HuH-7 (cell line): Measurements from ENCODE around the gene RAP1A.
"Not testable (repeated sequence)": the region's sequence is repeated elsewhere in the genome, so short reads cannot be mapped to it uniquely, and the experiment has no call there.

Experiments
- DNase-seq: peaks from one replicate; pipeline ENCODE4 v3.0.0; 2011; ENCODE audit warnings: low spot score

RAP1A gene

GRCh38 chr1:111630567-111630966 is 11.0 kb downstream of the RAP1A start:
- DNase-seq, result no peak

GRCh38 chr1:111631502-111631901 is 11.9 kb downstream of the RAP1A start:
- no peak for DNase-seq

- not testable (repeated sequence) for DNase-seq
These were observed 13.2 kb downstream of the RAP1A start for GRCh38 chr1:111632771-111633170.

GRCh38 chr1:111633736-111634247 is 14.2 kb downstream of the RAP1A start:
- no peak for DNase-seq

GRCh38 chr1:111635324-111636009 is 15.9 kb downstream of the RAP1A start:
- no peak for DNase-seq

GRCh38 chr1:111638320-111638719 is 18.7 kb downstream of the RAP1A start:
- DNase-seq, result no peak

- no peak for DNase-seq
These were observed 20.1 kb downstream of the RAP1A start for GRCh38 chr1:111639602-111640198.

- no peak for DNase-seq
These were observed 23.5 kb downstream of the RAP1A start for GRCh38 chr1:111643097-111643496.

- no peak for DNase-seq
These were observed 24.1 kb downstream of the RAP1A start for GRCh38 chr1:111643696-111644095.

- no peak for DNase-seq
These were observed 24.9 kb downstream of the RAP1A start for GRCh38 chr1:111644506-111644905.

- no peak for DNase-seq
These were observed 28.1 kb downstream of the RAP1A start for GRCh38 chr1:111647736-111648135.

- DNase-seq, result no peak
These were observed 29.2 kb downstream of the RAP1A start for GRCh38 chr1:111648806-111649205.

- no peak for DNase-seq
These were observed 29.6 kb downstream of the RAP1A start for GRCh38 chr1:111649227-111649626.

GRCh38 chr1:111649648-111650047 is 30.1 kb downstream of the RAP1A start:
- no peak for DNase-seq

- no peak for DNase-seq
These were observed 34.1 kb downstream of the RAP1A start for GRCh38 chr1:111653709-111654108.

GRCh38 chr1:111654839-111655238 is 35.2 kb downstream of the RAP1A start:
- no peak for DNase-seq

GRCh38 chr1:111656086-111657017 is 36.8 kb downstream of the RAP1A start:
- DNase-seq, result peak; percentile 28

- no peak for DNase-seq
These were observed 39.0 kb downstream of the RAP1A start for GRCh38 chr1:111658622-111659021.

- DNase-seq, result no peak
These were observed 40.9 kb downstream of the RAP1A start for GRCh38 chr1:111660204-111661150.

- DNase-seq, result no peak
These were observed 45.1 kb downstream of the RAP1A start for GRCh38 chr1:111664652-111665051.

- DNase-seq, result no peak
These were observed 45.9 kb downstream of the RAP1A start for GRCh38 chr1:111665497-111665896.
